GM13976 (cell line): ENCODE data around the gene CLDN7.

Source experiments
- DNase-seq: peaks from one replicate; pipeline ENCODE4 v3.0.0; 2012; ENCODE audit warnings: low spot score
- in situ Hi-C: fragments of 300-500 bp; cut with MboI; formaldehyde crosslinking; loops from one replicate; pipeline ENCODE4 v1.12.0; 2022; ENCODE audit warnings: low sequenced_read_pairs, mixed read lengths, inconsistent platforms; ENCODE audit not compliant: unreplicated experiment
- TF ChIP-seq, protein P1 (sequence below): IDR thresholded peaks from 2 replicates; pipeline ENCODE4 v1.5.1; 2012; ENCODE audit warnings: borderline replicate concordance, mild to moderate bottlenecking; ENCODE audit not compliant: insufficient read depth; ENCODE audit errors: extremely low read depth, missing control alignments, control extremely low read depth

CLDN7 gene

GRCh38 chr17:7262192-7262934 lies at the start of gene CLDN7:
TSS of gene CLDN7 (minus strand) at chr17:7262478. CDS start at chr17:7262043, 435 bp downstream.
- in situ Hi-C loops = no loop called here
- no peak for DNase-seq
- TF ChIP-seq, protein P1, sequence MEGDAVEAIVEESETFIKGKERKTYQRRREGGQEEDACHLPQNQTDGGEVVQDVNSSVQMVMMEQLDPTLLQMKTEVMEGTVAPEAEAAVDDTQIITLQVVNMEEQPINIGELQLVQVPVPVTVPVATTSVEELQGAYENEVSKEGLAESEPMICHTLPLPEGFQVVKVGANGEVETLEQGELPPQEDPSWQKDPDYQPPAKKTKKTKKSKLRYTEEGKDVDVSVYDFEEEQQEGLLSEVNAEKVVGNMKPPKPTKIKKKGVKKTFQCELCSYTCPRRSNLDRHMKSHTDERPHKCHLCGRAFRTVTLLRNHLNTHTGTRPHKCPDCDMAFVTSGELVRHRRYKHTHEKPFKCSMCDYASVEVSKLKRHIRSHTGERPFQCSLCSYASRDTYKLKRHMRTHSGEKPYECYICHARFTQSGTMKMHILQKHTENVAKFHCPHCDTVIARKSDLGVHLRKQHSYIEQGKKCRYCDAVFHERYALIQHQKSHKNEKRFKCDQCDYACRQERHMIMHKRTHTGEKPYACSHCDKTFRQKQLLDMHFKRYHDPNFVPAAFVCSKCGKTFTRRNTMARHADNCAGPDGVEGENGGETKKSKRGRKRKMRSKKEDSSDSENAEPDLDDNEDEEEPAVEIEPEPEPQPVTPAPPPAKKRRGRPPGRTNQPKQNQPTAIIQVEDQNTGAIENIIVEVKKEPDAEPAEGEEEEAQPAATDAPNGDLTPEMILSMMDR = no peak

DNA sequence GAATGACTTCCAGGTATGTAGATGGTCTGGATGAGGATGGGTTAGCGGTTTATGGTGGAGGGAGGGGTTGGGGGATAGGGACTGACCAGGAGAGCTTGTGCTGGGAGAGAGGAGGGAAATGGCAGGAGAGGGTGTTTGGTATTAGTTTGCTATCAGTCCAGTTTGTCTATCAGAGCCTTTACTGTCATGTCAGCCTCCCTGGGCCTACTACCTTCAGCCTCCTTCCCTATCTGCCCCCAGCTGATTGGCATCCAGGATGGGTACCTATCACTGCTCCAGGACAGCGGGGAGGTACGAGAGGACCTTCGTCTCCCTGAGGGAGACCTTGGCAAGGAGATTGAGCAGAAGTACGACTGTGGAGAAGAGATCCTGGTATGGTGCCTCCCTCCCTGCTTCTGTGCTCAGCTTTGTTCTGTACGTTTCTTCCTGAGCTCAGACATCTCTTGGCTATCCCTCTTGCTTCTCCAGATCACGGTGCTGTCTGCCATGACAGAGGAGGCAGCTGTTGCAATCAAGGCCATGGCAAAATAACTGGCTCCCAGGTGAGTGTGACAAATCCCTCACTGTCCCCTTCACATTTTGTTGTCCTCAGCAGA lies 48.9 kb upstream of the CLDN7 start:
- in situ Hi-C loops = no loop called here
- no peak for DNase-seq
- TF ChIP-seq, protein P1 = no peak

GRCh38 chr17:7309628-7310027 lies 47.4 kb upstream of the CLDN7 start:
- DNase-seq = no peak
- in situ Hi-C loops = no loop called here
- TF ChIP-seq, protein P1 = no peak

- DNase-seq = peak; percentile 79
- TF ChIP-seq, protein P1 = no peak
- in situ Hi-C loops = no loop called here
These were observed 46.6 kb upstream of the CLDN7 start for GRCh38 chr17:7308625-7309433.

GRCh38 chr17:7307686-7308624 lies 45.7 kb upstream of the CLDN7 start:
- in situ Hi-C loops = no loop called here
- DNase-seq = no peak
- TF ChIP-seq, protein P1 = no peak
